ENCODE data around the gene INA. TPM values are rescaled to one million over a fixed set of nuclear protein-coding genes. Genes with fewer than 3 reads are reported as not detected.

Gene INA
- total and polyA plus RNA-seq, 2 donors (not counting 3 experiments of a cell fraction or from before 2014, with no cell fraction given), result 0.25 to 0.40 TPM

DNA sequence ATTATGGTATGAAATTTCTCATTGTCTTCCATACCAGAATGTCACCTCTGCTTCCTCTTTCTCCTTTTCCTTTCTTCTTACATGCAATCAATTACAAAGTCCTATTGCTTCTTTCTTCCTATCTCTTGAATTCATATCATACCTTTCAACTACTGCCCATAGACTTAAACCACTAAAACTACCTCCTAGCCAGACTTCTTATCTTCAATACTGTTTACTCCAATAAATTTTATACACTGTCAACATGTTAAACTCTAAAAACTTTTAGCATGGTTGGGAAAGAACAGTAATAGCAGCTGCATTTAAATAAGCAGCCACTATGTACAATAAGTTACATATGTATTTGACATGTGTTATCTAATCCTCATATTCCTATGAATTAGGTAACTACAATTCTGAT, 39.1 kb downstream of the INA start:
- Histone ChIP-seq H3K9me1 (replicated peaks; ENCODE audit: control insufficient read depth, extremely low read depth, insufficient read depth, low read length) (no peaks in the 10 kb centered on the region), H3K79me2 (ENCODE audit: control insufficient read depth, insufficient read depth, low read length) (no peaks in the 10 kb centered on the region), H3K27me3 (ENCODE audit: control insufficient read depth in 2 of 2, insufficient read depth in 2 of 2, low read length in 2 of 2) (no peaks in the 10 kb centered on the region), H3K4me2 (ENCODE audit: insufficient read depth, low read length) (no peak overlapping the region), H3K36me3 (ENCODE audit: control insufficient read depth in 2 of 2, extremely low read depth in 1 of 2, insufficient read depth in 2 of 2, low read length in 2 of 2) (peaks cover 3 to 6% of the 10 kb centered on the region in 2 experiments), H3K4me1 (ENCODE audit: control insufficient read depth, extremely low read depth, insufficient read depth, low read length) (no peaks in the 10 kb centered on the region), H3K4me3 (replicated peaks in 1 of 3; ENCODE audit: insufficient read depth in 1 of 3, low read depth in 1 of 3, low read length in 3 of 3) (no peak overlapping the region), H3K27ac (ENCODE audit: insufficient read depth, low read depth, low read length) (no peak overlapping the region), H3K9ac (replicated peaks; ENCODE audit: extremely low read depth, insufficient read depth, low read length) (no peak overlapping the region), H3K9me3 (replicated peaks; ENCODE audit: control insufficient read depth, insufficient read depth, low read length) (no peaks in the 10 kb centered on the region), H2AFZ (ENCODE audit: low read depth, low read length) (no peak overlapping the region), H4K20me1 (replicated peaks; ENCODE audit: control insufficient read depth, extremely low read depth, insufficient read depth, low read length) (no peaks in the 10 kb centered on the region)
- no peak for FAIRE-seq
- ChIA-PET CTCF (interaction anchor here (1.0 kb wide), 1 partner anchor 10 kb away, joined by 3 read pairs; no protein-coding TSS in a partner anchor), POLR2A (no interaction called here)
- DNase-seq (ENCODE audit: low read depth, low spot score), result no peak
- dilution Hi-C loops (cut with MboI; ENCODE audit: extremely low pct_ligation_motif_present, low sequenced_read_pairs), result no loop called here
- BruUV-seq (replicated peaks), result no TSS peak
- TF ChIP-seq MYC (IDR thresholded peaks at IDR 0.05; ENCODE audit: low read depth, low read length) (no peak), POLR2AphosphoS5 (IDR thresholded peaks at IDR 0.05; ENCODE audit: insufficient read depth, low read depth, low read length) (no peak), CTCF (IDR thresholded peaks at IDR 0.05; ENCODE audit: extremely low read depth in 1 of 2, insufficient read depth in 1 of 2, low read depth in 1 of 2, low read length in 2 of 2) (no peak), GATA2 (IDR thresholded peaks at IDR 0.05; ENCODE audit: insufficient read depth, insufficient read length, low read depth, low read length) (no peak), POLR2A (IDR thresholded peaks at IDR 0.05; ENCODE audit: low read depth, low read length) (no peak), EZH2 (IDR thresholded peaks at IDR 0.05; ENCODE audit: borderline replicate concordance, low read depth, low read length, severe bottlenecking) (no peak), MAX (IDR thresholded peaks at IDR 0.05; ENCODE audit: insufficient read depth, insufficient read length) (no peak), FOS (IDR thresholded peaks at IDR 0.05; ENCODE audit: borderline replicate concordance, insufficient read depth, low read length) (no peak), JUN (IDR thresholded peaks at IDR 0.05; ENCODE audit: borderline replicate concordance, insufficient read depth, insufficient read length, low read depth) (no peak)
- intact Hi-C loops (cut with micrococcal nuclease), result no loop called here
